GM18502 (cell line): ENCODE data around the gene UQCRC1.

Source experiments
- ATAC-seq: cut with Tn5 transposase; IDR thresholded peaks from one replicate; pipeline ENCODE4 v1.9.1; 2021; ENCODE audit warnings: mild to moderate bottlenecking; ENCODE audit not compliant: unreplicated experiment, poor library complexity

Gene UQCRC1

DNA sequence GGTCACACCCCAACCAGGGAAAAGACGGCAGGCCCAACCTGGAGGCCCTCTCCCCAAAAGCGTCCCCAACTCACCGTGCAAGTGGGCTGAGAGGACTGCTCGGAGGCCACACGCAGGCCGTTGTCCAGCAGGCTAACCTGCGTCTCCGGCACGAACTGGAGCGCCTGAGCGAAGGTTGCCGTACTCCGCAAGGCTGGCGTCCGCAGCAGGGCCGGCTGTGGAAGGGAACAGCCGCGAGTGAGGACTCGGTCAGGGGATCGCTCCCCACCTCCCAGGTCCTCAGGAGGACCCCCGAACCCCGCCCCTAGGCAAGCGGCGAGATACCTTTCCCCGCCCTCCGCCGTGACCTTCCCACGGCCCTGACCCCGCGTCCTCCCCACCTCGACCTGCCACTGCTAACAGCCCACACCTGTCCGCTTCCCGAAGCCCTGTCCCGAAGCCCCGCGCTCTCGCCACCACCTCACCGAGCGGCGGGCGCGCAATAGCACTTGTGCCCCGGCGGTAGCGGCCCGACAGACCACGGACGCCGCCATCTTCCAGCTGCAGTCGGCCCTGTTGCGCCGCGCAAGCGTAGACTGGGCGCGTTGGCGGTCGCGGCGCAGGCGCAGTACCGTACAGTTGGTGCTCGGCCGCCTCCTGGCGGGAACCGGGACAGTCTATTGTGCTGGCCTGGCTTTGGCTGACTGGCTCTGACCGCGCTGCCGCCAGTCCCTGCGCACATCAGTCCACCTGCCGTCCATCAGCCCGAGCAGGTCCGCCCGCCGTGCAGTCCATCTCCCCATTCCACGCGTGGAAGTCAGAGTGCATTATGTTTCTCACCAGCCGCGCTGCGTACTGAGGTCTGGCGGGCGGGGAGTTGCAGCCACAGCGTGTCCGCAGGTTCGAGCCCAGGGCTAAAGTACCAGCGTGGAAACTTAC is at the start of gene UQCRC1:
Gene UQCRC1, minus strand, starts transcription at position 559 of the 918 bp plus-strand sequence. Its CDS starts 26 bp downstream, at position 533.
- ATAC-seq, result peak; percentile 94

DNA sequence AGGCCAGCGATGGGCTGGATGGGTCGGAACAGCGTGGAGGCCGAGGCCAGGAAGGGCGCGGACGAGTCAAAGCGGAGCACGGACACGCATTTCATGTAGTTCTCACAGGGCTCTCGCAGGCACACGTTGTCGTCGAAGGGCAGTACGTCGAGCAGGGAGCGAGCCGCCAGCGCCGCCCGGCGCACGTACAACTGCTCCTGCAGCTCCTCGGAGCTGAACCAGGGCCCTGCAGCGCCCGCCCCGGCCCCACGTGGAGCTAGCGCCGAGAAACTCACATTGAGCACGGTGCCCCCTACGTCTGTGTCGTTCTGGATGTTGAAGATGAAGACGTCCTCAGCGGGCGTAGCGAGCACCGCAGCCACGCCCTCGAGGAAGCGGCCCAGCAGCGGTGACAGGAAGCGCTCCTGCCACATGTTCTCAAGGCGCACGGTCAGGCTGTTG is 47.4 kb upstream of the UQCRC1 start:
- no peak for ATAC-seq

DNA sequence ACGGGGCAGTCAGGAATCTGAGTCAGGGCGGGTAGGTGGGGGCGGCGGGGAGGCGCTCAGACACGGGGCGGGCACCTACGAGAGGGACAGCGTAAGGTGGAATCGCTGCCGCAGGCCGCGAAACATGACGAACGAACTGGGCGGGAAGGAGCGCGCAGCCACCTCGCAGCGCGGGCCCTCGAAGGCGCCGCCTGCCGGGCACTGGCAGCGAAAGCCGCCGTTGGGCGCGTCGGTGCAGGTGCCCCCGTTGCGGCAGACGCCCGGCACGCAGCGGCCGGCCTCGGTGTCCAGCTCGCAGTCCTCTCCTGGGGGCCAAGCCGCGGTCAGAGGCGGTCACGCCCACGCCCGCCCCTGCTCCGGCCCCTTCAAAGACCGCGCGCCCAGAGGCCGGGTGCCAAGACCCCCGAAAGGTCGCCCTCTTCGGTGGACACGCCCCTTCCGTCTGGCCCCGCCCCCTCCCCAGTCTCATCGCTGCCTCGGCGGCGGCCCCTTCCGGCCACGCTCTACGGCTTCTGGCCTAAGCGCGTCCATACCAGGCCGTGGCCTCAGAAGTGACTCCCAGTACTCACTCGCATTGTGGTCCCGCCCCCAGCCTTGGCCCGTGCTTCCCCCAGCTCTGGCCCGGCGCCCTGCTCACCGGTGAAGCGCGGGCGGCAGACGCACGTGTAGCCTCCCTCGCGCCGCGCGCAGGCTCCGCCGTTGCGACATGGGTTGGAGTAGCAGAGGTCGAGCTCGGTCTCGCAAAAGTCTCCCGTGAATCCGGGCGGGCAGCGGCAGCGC is 46.8 kb upstream of the UQCRC1 start:
- peak; percentile 65 for ATAC-seq

DNA sequence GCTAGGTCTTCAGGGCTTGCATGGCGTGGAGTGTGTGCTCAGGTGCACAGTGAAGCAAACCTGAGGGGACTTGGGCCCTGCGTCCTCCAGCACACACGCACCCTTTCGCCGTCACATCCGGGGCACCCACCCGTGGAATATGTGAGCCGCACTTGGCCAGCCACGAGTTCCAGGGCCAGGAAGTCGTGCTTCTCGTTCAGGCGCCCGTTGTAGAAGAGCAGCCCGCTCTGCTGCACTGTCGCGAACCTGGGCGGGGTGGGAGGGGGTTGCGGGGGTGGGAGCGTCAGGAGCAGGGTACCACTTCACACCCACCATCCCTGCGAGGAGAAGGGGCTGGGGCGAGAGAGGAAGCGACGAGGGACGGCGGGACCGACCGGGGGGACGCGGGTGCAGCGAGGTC is 46.2 kb upstream of the UQCRC1 start:
- no peak for ATAC-seq

DNA sequence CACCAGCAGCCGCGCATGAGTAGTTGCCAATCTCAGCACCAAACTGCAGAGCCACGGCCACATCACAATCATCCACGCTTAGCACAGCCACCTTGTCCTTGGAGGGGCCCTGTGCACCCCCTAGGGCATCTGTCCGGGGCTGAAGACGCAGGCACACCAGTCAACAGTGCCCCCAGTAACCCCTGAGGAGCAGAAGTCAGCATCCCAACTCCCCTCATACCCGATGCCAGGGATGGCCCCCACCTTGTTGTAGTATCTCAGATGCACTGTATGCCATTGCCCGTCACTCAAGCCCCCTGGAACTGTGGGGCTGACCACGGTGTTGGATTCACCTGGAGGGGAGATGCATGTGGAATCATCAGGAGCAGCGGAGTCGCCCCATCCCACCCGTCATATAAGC is 45.6 kb upstream of the UQCRC1 start:
- no peak for ATAC-seq

DNA sequence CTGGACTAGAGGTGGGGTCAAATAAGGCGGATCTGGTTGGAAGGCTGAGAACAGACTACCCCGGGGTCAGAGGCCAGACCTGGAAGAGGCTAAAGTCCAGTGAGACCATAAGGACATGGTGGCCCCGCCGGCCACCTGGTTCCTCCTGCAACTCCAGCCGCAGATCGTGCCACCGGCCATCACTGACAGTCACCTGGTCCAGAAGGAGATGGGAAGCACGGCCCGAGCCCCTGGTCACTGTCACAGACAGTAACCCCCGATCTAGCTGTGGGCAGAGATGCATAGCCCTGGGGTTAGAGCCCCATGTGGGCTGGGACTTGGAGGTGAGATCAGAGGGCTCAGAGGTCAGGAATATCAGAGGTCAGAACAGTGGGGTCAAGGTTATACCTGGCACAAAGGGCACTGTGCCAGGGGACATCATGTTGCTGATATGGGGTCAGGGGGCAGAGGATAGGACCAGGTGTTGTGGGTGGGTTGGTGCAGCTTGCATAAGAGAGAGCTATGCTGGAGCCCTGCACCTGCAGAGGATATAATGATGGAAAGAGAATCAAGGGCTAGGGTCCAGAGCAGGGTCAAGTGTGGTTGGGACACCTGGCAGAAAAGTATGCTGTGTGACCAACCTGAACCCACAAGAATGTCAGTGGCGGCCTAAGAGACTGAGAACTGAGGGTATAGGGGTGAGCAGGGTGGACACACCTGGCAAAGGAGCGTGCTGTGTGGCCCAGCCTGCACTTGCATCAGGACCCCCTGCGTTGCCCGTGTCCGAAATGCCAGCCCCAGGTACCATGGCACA is 43.7 kb upstream of the UQCRC1 start:
- ATAC-seq, result no peak

DNA sequence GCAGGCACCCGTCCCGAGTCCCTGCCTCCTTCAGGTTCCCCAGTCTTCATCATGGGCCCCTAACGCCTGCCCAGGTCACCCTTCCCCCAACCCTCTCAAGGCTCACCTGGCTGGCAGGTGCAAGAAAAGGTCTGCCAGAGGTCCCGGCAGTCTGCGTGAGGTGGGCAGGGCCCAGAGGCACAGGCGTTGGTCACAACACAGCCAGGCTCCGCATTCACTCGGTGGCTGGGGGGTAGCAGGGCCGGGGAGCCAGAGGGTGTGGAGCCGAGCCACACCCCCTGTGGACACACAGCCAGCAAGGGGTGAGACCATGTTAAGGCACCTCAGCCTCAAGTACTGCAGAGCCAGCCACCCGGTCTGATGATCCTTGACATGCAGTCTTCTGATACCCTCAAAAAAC is 42.3 kb upstream of the UQCRC1 start:
- ATAC-seq, result no peak

DNA sequence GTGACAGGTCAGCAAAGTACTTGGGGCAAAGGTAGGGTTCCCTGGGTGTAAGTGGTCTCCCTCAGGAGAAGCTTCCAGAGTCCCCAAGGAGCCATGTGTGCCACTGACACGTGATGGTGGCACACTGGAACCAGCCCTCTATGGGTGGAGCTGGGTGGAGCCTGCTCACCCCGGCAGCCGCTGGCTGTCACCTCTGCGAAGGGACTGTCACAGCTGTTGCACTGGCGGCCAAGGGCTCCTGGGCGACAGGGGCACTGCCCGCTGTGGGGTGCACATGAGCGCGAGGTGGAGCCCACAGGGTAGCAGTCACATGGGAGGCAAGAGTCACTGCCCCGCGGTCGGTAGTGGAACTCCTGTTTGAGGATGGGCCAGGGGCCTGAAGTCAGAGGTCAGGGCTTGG is 41.3 kb upstream of the UQCRC1 start:
- ATAC-seq, result no peak

DNA sequence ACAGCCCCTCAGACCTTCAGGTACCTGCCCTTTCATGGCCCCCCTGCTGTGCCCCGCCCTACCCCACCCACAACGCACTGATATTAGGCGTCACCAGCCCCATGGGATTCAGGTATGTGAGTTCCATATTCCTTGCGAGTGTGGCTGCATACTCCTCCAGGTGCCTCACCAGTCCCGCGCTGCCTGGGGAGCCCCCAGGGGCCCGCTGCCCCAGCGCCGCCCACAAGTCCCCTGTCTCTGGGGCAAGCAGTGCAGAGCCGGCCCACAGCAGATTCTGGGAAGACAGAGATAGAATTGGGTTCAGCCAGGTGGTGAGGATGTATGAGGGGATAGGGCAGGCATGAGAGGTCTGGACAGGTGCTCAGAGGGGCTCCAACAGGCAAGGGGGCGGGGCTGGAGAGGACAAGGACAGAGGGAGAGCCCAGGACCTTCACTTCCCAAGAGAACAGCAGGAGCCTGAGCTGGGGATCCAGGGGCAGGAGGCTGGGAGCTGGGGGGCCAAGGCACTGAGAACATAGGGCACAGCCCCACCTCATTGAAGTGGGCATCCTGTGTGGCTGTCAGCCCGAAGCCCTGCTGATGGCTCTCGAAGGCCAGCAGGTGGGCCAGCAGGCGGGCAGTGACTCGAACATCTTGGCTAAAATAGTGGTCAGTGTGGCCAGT is 38.9 kb upstream of the UQCRC1 start:
- no peak for ATAC-seq

DNA sequence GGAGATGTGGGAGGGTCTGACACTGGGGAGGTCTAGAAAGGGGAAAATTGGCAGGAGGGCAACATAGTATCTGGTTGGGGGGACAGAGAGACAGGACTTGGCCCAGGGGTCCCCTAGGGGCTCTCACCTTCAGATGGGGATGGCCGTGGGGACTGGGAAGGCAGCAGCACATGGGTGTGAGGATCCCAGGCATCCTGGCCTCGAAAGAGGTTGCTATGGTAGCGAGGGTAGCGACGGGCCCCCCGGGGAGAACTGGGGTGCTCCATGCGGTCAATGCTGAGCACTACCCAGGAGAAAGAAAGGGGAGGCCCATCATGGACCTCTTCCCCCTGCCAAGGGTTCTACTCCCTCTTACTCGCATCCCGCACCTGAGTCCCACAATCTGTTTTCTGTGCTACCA is 38.3 kb upstream of the UQCRC1 start:
- no peak for ATAC-seq

DNA sequence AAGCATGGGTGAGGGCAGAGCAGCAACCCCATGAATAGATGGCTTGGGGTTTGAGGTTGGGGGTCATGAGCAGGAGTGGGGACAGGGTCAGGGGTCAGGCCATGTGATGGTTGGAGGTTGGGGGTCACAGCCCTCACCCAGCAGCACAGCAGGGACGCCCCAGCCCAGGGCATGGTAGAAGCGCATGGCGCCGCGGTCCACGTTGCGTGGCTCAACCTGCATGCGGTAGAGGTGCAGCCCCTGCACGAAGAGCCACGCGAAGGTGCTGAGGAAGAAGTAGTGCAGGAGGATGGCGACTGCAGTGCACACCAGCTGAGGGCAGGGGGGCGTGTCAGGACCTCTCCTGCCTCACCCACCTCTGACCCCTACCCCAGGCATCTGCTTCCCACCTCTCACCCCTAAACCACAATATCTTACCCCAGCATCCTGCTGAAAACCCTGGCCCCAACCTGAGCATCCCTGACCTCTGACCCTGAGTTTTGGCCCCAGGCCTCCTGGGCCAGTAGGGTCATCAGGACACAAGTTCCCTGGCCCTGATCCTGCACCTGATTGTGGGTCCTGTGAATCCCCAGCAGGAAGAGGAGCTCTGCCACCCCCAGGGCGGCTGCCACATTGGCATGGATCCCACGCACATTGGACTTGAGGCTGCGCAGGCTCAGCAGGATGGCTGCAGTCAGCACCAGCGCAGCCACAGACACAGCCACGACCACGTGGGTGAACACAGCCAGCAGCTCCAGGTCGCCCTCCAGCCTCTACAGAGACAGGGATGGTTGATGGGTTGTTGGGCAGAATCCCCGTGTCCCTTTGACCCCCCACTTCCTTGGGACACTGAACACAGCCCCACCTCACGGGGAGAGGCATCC is 35.7 kb upstream of the UQCRC1 start:
- no peak for ATAC-seq

DNA sequence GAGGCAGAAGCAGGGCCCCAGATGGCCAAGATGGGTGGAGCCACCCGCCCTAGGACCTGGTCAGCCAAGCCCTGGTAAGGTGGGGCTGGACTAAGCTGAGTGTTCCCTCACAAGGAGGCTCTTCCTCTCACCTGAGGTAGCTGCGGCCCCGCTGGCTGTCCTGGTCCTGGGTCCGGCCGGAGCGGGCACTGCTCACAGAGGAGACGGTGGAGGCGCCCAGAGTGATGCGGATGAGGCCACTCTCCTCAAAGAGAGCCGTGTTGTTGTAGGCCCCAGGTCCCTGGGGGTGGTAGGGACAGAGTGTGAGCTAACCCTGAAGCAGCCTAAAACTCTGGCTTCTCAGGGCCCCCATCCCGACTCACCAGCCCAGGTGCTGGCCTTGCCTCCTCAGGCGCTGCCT is 33.2 kb upstream of the UQCRC1 start:
- ATAC-seq, result no peak

DNA sequence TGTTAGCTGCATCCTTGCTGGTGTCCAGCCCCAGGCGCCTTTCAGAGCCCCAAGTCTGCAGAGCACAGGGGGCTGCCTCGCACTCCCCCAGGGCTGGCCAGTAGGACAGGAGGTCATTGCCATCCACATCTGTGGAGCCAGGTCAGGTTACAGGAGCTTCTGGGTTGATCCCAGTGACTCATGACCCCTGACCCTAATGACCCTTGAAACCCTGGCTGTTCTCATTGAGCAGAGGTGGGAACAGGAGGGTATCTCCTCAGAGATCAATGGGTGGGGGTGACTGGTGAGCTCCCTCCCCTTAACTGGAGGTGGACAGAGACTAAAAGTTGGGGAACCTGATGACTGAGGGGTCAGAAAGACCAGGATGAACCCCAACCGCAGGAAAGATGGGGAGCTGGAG is 31.9 kb upstream of the UQCRC1 start:
- no peak for ATAC-seq

DNA sequence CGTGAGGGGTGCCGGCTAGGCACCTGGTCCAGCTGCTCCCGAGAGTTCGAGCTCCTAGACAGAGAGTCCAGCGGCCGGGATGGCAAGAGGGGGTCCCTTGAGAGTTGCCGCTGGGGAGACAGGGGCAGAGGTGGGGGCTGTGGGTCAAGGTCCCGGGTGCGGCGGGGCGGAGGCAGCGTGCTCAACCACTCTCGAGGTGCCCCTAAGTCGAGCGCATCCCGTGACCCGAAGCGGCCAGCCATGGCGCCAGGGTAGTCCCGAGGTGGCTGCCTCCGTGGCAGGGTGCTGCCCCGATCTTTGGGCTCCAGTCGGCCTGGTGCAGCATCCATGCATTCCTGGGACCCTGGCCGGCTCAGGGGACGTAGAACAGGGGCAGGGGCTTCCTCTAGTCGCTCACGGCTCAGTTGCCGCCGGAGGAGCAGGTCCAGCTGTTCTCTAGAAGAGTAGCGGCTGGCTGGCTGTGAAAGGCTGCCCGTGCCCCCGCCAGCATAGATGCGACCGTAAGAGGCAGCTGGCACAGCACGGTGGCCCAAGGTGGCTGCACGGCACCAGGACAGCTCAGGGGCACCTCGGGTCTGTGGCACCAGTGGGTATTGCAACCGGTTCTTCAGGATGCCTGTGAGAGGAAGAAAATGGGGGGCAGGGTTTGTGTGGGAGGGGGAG is 30.6 kb upstream of the UQCRC1 start:
- no peak for ATAC-seq

DNA sequence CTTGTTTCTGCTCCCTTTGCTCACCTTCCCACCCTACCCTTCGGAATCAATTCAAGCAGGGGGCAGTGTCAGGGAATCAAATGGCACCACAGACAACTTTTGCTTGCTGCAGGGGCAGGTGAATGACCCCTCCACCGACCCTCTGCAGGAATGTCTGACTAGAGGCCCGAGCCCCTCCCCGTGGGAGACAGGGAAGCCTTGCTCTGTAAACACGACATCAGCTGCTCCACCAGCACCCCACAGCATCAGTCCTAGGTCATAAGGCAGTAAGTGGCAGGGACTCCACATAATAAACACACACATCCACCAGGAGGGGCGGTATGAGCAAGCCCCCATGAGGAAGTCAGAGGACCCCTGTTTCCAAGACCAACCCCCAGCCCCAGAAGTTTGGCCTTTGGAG is 27.9 kb upstream of the UQCRC1 start:
- ATAC-seq, result no peak

DNA sequence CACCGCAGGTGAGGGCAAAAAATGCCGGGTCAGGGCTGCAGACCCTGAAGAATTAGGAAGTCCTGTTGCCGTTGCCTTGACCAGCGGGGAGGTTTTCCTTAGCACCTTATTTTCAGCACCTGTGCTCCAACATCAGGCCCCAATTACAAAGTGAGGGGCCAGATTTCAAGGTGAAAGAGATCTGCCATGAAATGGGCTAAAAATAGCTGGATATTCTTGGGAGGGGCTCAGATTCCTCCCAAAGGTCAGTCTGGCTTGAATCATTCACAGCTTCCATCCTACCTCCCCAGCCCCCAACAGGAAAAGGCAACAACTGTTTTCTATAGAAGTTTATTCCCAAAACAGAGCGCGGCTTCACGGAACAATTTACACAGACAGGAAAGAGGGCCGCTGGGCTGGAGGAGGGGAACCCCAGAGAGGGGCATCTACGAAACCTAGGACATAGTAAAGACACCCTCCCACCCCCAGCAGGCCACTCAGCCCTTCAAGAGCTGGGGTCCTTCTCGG is 26.8 kb upstream of the UQCRC1 start:
- ATAC-seq, result no peak

DNA sequence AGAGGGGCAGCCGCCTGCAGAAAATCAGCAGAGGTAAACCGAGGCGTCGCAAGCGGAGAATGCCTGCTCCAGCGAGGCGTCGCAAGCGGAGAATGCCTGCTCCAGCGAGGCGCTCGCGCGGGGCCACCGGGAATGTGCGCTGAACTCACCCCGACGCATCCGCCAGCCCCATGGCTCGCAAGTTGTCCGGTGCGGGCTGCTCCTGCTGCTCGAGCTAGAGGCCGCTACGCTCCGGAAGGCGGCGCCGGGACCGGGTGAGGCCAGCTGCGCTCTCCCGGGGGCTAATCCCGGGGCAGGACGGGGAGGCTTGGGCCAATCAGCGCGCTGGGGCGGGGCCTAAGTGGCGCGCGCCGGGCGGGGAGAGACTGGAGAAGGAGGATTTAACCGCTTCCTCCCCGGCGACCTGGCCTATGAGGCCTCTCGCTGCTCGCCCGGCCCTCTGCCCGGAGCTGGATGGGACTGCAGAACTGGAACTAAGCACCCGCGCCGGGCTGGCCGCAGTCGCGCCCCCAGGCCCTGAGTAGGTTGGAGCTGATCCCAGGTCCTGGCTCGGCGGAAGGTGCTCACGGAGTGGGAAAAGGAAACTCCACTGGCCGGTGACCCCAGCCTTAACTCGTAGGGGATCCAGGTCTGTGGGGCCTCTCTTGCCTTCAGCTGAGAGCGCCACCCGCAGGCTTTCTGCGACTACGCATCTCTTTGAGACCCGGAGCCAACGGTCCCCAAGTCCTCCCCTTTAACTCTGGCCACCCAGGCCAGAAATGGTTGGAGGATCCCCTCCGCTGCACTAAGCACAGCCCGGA is 26.0 kb upstream of the UQCRC1 start, which contains the start of gene SLC26A6:
Gene SLC26A6, minus strand, starts transcription at position 240 of the 800 bp plus-strand sequence. Its CDS starts 68 bp downstream, at position 172.
- peak; percentile 91 for ATAC-seq
